HG02763 (cell line): Measurements from ENCODE around the gene NUDT1.
"Not testable (repeated sequence)": the region's sequence is repeated elsewhere in the genome, so short reads cannot be mapped to it uniquely, and the experiment has no call there.

Experiments
- ATAC-seq: cut with Tn5 transposase; IDR thresholded peaks from one replicate; pipeline ENCODE4 v1.9.1; 2021; ENCODE audit warnings: mild to moderate bottlenecking, moderate library complexity; ENCODE audit not compliant: unreplicated experiment

Gene NUDT1

DNA sequence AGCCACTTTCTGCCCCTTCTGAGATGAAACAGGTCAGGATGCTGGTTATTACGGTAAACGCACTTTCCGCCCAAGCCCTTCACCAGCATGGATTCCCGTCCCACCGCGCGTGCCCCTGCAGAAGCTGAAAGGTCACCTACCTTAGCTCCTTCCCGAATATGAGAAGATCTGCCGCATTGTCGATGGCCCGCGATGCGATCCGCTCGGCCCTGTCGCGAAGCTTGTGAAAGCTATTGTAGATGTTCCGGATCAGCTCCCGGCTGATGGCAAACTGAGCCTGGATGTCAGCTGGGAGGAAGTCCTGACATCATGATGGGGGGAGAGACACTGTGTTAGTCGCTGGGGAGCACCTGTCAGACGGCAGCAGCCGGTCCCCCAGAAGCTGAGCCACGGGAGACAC, 22.1 kb downstream of the NUDT1 start:
- ATAC-seq, result no peak

DNA sequence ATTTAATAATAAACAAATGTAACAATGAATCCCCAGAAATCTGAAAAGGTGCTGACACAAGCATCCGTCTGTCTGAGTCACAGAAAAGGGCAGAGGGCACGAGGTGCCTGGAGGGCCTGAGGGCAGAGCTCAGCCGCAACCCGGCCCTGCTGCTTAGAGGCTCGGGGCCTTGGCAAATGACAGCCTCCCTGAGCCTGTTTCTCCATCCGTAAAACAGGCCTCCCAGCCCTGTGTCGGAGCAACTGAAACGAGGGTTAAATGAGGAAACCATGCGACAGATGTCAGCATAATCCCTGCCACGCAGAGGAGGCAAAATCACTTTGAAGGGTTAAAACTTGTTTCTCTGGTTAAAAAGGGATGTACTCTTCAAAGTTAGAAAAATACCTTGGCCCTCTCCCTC, 24.9 kb downstream of the NUDT1 start:
- ATAC-seq, result no peak

DNA sequence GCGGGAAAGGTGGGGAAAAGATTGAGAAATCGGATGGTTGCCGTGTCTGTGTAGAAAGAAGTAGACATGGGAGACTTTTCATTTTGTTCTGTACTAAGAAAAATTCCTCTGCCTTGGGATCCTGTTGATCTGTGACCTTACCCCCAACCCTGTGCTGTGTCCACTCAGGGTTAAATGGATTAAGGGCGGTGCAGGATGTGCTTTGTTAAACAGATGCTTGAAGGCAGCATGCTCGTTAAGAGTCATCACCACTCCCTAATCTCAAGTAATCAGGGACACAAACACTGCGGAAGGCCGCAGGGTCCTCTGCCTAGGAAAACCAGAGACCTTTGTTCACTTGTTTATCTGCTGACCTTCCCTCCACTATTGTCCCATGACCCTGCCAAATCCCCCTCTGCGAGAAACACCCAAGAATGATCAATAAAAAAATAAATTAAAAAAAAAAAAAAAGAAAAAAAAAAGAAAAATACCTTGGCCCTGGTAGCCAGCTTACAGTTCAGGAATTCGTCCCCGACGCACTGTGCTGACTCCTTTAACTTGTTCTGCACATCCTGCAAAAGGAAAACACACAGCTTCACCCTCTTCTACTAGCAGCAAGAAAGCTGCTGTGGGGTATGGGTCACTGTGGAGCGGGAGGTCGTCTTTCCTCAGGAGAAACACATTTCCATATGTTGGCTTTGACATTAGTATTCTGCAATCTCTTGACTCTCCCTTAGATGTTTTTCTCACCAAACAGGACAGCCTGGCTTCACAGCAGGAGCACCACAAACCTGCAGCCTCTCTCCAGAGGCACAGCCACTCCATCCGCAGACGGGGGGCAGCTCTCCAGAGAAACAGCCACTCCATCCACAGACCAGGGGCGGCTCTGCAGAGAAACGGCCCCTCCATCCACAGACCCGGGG, 27.3 kb downstream of the NUDT1 start:
- not testable (repeated sequence) for ATAC-seq

DNA sequence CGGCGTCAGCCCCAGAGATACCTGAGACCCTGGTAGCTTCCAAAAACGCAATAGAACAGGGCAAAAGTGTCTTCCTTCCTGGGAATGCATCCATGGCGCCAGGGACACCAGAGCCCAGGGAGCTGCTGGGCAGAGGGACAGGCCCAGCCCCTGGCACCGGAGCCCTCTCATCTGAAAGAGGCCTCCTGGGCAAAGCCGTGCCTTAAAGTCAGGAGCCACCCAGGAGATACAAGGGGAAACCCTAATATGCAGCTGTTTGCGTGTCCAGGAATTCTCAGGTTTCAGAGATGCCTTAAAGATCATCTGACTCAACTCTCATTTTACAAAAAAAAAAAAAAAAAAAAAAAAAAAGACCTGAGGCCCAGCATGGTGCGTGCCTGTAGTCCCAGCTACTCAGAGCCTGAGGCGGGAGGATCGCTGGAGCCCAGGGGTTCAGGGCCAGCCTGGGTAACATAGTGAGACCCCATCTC, 28.0 kb downstream of the NUDT1 start:
- ATAC-seq, result no peak

DNA sequence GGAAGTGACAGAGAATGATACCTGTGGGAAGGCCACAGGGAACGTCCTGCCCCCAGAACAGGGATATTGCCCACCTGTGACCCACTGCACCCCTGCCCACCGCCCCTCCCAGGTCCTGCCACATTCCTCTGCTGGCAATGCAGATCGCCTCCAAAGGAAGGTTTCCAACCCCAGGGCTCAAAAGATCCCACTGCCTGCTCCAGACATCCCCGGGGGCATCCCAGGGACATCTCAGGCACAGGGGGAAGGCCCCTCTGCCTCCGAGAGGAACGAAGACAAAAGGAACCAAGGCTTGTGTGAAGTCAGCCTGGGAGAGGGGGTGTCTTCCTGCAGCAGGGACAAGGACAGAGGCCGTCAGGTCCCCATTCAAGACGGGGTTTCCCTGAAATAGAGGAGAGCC, 28.5 kb downstream of the NUDT1 start:
- ATAC-seq, result no peak

DNA sequence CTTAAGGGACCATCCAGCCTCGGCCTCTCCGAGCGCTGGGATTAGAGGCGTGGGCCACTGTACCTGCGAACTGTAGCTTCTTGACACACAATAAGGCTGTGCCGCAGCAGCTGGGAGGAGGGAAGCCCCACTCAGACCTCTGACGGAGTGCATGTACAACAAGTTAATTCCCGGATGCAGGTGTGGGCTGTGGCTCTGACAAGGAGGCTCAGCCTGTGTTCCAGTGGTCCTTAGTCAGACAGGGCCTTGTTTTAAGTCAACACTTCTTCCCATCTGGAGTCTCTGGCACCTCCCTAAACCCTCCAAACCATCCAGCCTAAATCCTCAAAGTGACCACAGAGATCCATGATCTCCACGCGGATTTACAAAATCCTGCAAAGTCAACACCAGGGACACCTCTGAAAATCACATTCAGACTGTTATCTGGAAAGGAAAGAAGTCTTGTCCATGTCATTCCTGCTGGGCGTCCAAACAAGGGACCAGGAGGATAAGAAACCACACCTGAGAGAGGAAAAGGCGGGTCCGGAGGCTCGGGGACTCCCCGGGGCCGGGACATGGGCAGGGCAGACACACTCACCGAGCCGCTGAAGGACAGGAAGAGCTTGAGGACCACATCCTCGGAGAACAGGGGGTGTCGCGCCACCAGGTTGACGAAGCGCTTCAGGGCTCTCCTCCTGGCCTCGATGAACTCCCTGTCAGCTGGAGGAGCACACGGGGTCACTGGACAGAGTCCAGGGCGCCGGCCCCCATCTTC, 29.4 kb downstream of the NUDT1 start:
- ATAC-seq, result no peak

DNA sequence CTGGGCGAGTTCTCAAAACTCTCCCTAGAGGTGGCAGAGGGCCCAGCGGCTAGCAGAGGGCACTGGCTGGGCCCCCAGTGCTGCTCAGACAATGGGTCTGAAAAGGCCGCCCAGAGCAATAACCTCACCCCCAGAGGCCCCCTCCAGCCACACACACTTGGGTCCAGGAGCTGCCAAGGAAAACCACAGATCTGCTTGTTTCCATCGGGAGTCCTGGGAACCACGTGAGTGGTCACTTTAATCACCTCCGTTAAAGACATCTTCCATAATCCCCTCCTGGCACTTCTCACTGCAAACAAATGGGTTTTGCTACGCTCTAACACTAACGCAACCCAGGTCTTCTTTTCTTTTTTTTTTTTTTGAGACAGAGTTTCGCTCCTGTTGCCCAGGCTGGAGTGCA, 30.0 kb downstream of the NUDT1 start:
- no peak for ATAC-seq

DNA sequence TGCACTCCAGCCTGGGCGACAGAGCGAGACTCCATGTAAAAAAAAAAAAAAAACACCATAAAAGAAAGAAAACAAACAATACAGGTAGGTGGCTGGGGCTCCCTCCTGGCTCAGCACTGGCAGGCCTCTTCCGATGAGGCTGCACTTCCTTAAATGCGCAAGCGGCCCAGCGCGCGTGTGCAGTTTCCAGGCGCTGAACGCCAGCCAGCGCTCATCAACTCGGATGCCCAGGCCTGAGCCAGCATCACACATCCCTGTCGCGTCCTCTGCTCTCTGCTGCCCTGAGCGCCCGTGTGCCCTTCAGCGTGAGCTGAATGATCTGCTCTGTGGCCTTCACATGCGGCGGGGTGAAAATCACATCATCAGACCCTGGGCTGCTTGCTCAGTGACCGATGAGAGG, 31.8 kb downstream of the NUDT1 start:
- ATAC-seq, result no peak

DNA sequence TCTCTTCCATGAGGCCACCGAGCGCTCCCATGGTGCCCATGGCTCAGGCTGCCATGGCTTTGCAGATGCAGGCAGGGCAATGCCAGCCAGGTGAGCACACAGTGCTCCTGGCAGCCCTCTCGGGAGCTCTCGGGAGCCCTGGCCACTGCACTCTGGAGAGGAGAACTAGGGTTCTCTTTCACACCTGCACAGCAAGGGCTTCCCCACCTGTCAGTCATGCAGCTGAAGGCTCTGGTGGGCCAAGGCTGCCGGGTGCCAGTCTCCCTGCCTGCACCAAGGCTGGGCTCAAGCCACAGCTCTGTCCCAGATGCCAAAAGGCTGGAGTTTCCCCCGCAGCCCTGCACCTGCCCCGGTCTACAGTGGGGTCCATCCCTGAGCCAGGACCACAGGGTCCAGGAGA, 32.6 kb downstream of the NUDT1 start:
- ATAC-seq, result no peak

DNA sequence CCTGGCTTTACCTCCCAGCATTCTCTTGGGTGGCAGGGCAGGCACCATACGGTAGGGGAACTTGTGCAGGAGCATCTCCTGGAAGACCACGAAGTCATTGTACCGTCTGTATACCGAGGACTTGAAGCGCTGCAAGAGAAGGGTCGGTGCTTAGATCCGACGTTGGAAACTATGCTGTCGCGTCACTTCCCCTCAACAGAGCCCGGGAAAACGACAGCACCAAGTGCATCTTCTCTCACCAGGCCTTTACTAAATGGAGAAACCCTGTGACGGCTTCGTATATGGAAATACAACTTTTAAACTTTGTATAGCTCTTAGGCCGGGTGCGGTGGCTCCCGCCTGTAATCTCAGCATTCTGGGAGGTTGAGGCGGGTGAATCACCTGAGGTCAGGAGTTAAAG, 33.1 kb downstream of the NUDT1 start:
- ATAC-seq, result no peak

DNA sequence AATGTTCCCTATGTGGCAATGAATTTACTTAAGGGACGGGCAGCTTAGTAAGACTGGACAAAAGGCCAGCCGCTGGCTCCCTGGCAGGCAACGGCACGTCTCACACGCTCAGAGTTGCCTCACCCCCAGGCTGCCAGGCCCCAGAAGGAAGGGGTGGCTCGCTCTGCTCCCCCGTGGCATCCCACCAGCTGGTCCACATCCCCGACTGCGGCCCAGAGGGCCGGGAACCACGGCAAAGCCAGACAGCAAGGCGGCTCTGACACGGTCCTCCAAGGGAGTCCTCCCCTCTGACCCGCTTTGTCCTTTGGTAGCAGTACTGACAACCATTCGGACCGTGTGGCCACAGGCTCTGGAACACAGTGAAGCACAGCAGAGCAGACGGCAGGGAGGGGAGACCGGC, 34.1 kb downstream of the NUDT1 start:
- no peak for ATAC-seq

DNA sequence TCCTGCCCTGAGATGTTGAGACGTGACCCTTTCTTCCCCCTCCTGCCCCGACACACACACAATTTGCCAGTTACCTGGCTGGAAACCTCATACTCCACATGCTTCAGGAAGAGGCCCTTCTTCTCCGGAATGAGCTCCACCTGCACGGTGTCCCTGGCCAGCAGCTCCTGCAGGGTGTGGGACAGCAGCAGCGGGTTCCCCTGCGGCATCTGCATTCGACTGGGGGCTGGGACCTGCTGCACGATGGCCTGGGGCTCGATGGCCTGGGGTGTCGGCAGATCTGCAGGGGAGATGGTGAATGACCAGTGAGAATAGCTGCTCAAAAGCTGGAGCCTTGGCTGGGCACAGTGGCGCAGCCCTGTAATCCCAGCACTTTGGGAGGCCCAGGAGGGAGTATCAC, 36.0 kb downstream of the NUDT1 start:
- ATAC-seq, result no peak

DNA sequence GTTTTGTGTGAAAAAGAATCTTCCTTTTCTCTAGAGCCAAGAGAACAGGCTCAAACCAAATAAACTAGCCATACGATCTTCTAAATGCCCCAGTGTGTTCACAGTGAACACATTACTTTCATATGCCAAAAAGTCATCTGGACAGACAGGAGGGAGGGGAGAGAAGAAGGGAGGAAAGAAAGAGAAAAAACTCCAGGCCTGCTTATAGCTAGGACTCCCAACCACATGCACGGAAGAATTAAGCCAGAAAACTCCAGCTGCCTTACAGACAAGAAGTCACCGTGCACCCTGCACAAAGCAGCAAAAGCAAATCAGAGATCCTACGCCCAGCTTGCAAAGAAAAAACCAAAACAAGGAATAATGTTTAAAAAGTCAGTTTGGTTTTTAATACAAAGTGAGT, 37.9 kb downstream of the NUDT1 start:
- no peak for ATAC-seq

DNA sequence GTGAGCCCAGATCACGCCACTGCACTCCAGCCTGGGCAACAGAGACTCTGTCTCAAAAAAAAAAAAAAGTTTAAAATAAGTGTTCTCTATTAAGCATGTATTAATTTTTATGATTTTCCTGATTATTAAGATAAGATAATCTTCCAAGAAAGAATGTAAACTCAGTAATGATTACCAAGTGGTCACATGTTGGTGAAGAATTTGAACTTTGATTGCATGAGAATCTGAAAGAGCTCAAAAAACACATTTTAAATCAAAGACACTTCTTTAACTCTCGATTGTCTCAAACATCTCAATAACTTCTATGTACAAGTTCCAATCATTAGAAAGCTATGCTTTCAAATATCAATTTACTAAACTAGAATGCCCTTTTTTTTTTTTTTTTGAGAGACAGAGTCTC, 38.4 kb downstream of the NUDT1 start:
- no peak for ATAC-seq

DNA sequence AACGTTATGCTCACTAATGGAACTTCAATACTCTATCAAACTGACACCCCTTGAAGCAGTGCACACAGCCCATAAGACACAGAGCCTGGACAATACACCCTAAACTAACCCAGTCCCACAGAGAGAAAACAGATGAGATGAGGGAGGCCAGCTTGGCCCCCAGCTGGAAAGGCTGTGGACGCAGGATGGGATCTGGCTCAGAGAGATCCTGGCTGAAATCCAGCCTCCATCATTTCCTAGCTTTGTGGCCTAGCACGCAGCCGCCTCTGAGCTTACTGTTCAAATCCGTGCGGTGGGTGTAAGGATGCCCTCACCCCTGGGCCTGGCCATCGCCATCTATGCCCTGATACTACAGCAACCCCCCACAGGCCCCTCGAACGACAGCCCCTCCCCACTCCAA, 39.5 kb downstream of the NUDT1 start:
- no peak for ATAC-seq

DNA sequence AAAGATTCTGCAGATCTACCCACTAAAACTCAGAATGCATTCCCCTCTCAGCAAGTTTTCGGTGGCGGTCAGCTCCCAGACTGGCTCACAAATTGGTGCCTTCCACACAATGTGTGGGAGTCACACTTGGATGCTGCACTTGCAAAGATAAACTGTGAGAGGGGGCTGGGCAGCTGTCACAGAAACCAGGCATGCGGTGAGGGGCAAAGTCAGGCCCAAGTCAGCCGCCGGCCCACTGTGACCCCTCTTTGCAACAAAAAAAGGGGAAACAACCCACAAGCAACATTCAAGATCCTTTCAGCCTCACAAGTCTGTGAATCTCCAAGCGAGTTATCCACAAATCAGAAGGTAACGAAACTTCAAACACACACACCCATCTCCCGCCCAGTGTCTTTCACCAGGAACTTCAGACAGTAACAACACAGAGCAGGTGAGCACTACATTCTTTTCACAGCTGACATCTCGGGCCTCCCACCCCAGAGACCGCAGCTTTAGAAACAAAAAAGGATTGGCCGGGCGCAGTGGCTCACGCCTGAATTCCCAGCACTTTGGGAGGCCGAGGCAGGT, 40.2 kb downstream of the NUDT1 start:
- no peak for ATAC-seq

DNA sequence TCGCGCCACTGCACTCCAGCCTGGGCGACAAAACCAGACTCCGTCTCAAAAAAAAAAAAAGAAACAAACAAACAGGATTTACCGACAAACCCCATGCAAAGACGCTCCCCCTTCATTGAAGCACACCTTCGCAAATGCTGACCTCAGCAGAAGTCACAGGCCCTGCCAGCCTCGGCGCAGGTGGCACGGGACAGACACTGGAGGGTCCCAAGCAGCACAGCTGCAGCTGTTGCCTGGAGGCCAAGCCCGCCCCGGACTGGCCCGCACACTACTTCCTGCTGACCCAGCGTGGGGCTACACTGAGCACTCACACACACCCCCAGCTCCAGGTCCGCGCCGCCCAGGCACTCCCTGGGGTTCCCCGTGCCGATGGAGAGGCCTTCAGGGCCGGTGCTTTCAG, 41.0 kb downstream of the NUDT1 start:
- no peak for ATAC-seq

DNA sequence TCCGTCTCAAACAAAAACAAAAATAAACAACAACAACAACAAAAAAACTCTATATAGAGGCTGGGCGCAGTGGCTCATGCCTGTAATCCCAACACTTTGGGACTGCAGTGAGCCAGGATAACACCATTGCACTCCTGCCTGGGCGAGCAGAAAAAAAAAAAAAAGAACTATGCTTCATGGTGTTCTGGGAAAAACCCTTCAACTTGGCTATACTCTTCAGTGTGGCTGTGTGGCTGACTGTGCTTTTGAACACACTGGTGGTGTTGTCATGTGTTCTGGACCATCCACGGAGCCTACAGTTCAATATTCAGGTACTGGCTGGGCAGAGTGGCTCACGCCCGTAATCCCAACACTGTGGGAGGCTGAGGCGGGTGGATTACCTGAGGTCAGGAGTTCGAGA, 45.7 kb downstream of the NUDT1 start:
- ATAC-seq, result no peak

DNA sequence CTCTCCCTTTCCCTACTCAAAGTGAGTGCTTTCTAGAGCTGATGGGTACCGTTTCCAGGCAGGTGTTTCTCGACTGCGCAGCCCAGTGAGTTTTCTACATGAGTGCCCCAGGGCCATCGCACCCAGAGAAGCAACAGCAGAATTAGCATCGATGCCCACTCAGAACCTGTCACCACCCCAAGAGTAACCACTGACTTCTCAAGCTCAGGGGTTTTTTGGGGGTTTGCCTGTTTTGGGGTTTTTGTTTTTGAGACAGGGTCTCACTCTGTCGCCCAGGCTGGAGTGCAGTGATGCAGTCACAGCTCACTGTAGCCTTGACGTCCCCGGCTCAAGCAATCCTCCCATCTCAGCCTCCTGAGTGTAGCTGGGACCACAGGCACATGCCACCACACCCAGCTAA, 46.5 kb downstream of the NUDT1 start:
- peak; percentile 63 for ATAC-seq

DNA sequence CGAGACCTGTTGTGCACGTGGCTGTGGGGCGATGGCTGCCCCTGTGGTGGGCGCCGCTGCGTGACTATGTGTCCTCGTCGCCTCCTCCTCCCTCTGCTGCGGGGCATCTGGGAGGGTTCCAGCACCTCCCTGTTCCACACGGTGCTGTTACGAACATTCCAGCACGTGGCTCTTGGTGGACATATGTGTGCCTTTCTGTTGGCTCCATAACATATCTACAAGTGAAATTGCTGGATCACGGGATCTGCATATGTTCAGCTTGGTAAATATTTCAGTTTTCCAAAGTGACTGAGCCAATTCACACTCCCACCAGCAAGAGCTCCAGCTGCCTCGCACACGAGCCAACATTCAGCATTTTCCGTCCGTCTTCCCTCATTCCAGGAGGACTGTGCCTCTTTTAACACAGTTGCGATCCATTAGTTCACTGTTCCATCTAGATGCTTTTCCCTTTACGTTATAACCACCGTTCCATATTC, 47.1 kb downstream of the NUDT1 start:
- ATAC-seq, result no peak

DNA sequence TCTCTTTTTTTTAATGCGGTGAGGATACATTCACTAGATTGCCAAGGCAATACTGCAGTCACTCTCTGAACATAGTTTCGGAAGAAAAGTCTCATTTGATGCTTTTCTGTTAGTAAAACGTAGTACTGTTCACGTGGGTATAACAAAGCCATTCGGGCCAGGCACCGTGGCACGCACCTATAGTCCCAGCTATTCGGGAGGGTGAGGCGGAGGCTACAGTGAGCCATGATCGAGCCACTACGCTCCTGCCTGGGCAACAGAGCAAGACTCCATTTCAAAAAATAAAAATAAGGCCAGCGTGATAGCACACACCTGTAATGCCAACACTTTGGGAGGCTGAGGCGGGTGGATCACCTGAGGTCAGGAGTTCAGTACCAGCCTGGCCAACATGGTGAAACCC, 47.6 kb downstream of the NUDT1 start:
- no peak for ATAC-seq

DNA sequence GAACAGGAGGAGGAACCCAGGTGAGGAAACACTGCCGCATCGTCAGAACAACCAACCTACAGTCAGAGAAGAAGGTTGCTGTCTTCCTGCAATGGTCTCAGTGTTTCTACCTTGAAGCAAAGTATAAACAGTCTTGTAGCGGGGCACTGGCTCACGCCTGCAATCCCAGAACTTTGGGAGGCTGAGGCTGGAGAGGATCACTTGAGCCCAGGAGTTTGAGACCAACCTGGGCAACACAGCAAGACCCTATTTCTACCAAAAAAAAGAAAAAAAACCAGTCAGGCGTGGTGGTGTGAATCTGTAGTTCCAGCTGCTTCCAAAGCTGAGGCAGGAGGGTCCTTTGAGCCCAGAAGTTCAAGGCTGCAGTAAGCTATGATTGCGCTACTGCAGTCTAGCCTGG, 48.9 kb downstream of the NUDT1 start:
- ATAC-seq, result no peak
